Ramos (cell line): ENCODE measurements around the gene LIMCH1.
"Not testable (repeated sequence)": the region's sequence is repeated elsewhere in the genome, so short reads cannot be mapped to it uniquely, and the experiment has no call there.

Experiments
- in situ Hi-C: fragments of 300-500 bp; cut with MboI; formaldehyde crosslinking; loops from one replicate; pipeline ENCODE4 v1.14.3; 2022; ENCODE audit warnings: low sequenced_read_pairs; ENCODE audit not compliant: unreplicated experiment

The LIMCH1 gene

GRCh38 chr4:41538017-41538733 is at the start of gene LIMCH1:
TSS of gene LIMCH1 (plus strand) at chr4:41538157. CDS start at chr4:41605996, 67,839 bp downstream.
- in situ Hi-C loops, result no loop called here

GRCh38 chr4:41491081-41491576 is 46.8 kb upstream of the LIMCH1 start:
- in situ Hi-C loops, result not testable (repeated sequence)

GRCh38 chr4:41496977-41497376 is 41.0 kb upstream of the LIMCH1 start:
- in situ Hi-C loops, result no loop called here

- in situ Hi-C loops, result no loop called here
Observed at GRCh38 chr4:41498177-41498576, 39.8 kb upstream of the LIMCH1 start.

GRCh38 chr4:41504167-41504818 is 33.7 kb upstream of the LIMCH1 start:
- in situ Hi-C loops, result no loop called here

GRCh38 chr4:41505161-41505661 is 32.7 kb upstream of the LIMCH1 start:
- in situ Hi-C loops, result no loop called here

- in situ Hi-C loops, result no loop called here
Observed at GRCh38 chr4:41506130-41506529, 31.8 kb upstream of the LIMCH1 start.

GRCh38 chr4:41507291-41507947 is 30.5 kb upstream of the LIMCH1 start:
- in situ Hi-C loops, result no loop called here

- in situ Hi-C loops, result no loop called here
Observed at GRCh38 chr4:41509451-41509866, 28.5 kb upstream of the LIMCH1 start.

- in situ Hi-C loops, result no loop called here
Observed at GRCh38 chr4:41510179-41510578, 27.8 kb upstream of the LIMCH1 start.

GRCh38 chr4:41512136-41512535 is 25.8 kb upstream of the LIMCH1 start:
- in situ Hi-C loops, result no loop called here

- in situ Hi-C loops, result no loop called here
Observed at GRCh38 chr4:41512596-41512995, 25.4 kb upstream of the LIMCH1 start.

GRCh38 chr4:41514169-41514568 is 23.8 kb upstream of the LIMCH1 start:
- in situ Hi-C loops, result no loop called here

GRCh38 chr4:41514766-41515481 is 23.0 kb upstream of the LIMCH1 start:
- in situ Hi-C loops, result no loop called here

- in situ Hi-C loops, result no loop called here
Observed at GRCh38 chr4:41517121-41517520, 20.8 kb upstream of the LIMCH1 start.

GRCh38 chr4:41517747-41518146 is 20.2 kb upstream of the LIMCH1 start:
- in situ Hi-C loops, result no loop called here

GRCh38 chr4:41524425-41524824 is 13.5 kb upstream of the LIMCH1 start:
- in situ Hi-C loops, result no loop called here

GRCh38 chr4:41525129-41525528 is 12.8 kb upstream of the LIMCH1 start:
- in situ Hi-C loops, result no loop called here

- in situ Hi-C loops, result no loop called here
Observed at GRCh38 chr4:41526628-41527027, 11.3 kb upstream of the LIMCH1 start.

GRCh38 chr4:41528512-41529205 is 9.3 kb upstream of the LIMCH1 start:
- in situ Hi-C loops, result no loop called here
